ENCODE results near the gene PKNOX2. TPM values are rescaled to one million over a fixed set of nuclear protein-coding genes. Genes with fewer than 3 reads are reported as not detected.

PKNOX2 gene
- total and polyA plus RNA-seq, 2 of the 4 experiments (the other 2 are of a cell fraction): 0.72 to 2.3 TPM

GRCh38 chr11:125226706-125227105, 62.2 kb downstream of the PKNOX2 start:
- Histone ChIP-seq H3K9me1 (ENCODE audit: insufficient read depth, low read length) (peaks cover 4% of the 10 kb centered on the region), H3K23ac (ENCODE audit: low read depth, low read length) (no peak overlapping the region), H3K4ac (ENCODE audit: low read depth, low read length) (no peak overlapping the region), H2BK120ac (ENCODE audit: low read depth, low read length) (no peak overlapping the region), H3K14ac (replicated peaks; ENCODE audit: low read depth, low read length) (no peak overlapping the region), H3K36me3 (ENCODE audit: control insufficient read depth, insufficient read depth, low read length) (no peaks in the 10 kb centered on the region), H2AK5ac (ENCODE audit: low read depth, low read length) (no peak overlapping the region), H2BK15ac (ENCODE audit: low read depth, low read length) (no peak overlapping the region), H2BK5ac (ENCODE audit: low read depth, low read length, poor library complexity, severe bottlenecking) (no peak overlapping the region), H4K91ac (ENCODE audit: insufficient read depth, low read depth, low read length) (no peak overlapping the region), H3K4me2 (ENCODE audit: low read depth, low read length) (no peak overlapping the region), H3K9ac (ENCODE audit: low read depth, low read length) (no peak overlapping the region), H3K4me1 (ENCODE audit: control insufficient read depth, insufficient read depth, low read length) (no peaks in the 10 kb centered on the region), H4K5ac (ENCODE audit: low read depth, low read length) (no peak overlapping the region), H2AFZ (replicated peaks; ENCODE audit: low read length, poor library complexity) (no peak overlapping the region), H4K8ac (ENCODE audit: low read depth in 2 of 2, low read length in 2 of 2) (no peak overlapping the region), H3K9me3 (ENCODE audit: control insufficient read depth, insufficient read depth, low read length) (no peaks in the 10 kb centered on the region), H3K18ac (ENCODE audit: low read depth, low read length) (no peak overlapping the region), H3K27ac (ENCODE audit: insufficient read depth, low read length) (no peak overlapping the region), H3K4me3 (ENCODE audit: insufficient read depth, low read depth, low read length) (no peak overlapping the region), H3K27me3 (ENCODE audit: control insufficient read depth, insufficient read depth, low read length) (peaks cover 2% of the 10 kb centered on the region; the same call in 1 of the 2 replicates), H4K20me1 (ENCODE audit: insufficient read depth, low read length) (no peaks in the 10 kb centered on the region; the same call in 1 of the 2 replicates), H2AK9ac (replicated peaks; ENCODE audit: low read depth, low read length, poor library complexity) (no peak overlapping the region), H3K56ac (ENCODE audit: extremely low read depth, insufficient read depth, low read length) (no peak overlapping the region), H2BK20ac (ENCODE audit: low read depth, low read length) (no peak overlapping the region), H3K79me1 (ENCODE audit: low read depth in 1 of 2, low read length in 2 of 2) (no peaks in the 10 kb centered on the region)
- DNase-seq (no peak), ATAC-seq (ENCODE audit: low read depth) (no peak)
- BruUV-seq (replicated peaks): no TSS peak
- in situ Hi-C loops (cut with MboI; ENCODE audit: low sequenced_read_pairs): no loop called here
- TF ChIP-seq FOS (IDR thresholded peaks at IDR 0.05; ENCODE audit: low read depth, low read length): no peak
- no peak for TF ChIP-seq MXI1 (IDR thresholded peaks at IDR 0.05; ENCODE audit: borderline replicate concordance, low read depth, low read length)
- no peak for TF ChIP-seq ELK1 (IDR thresholded peaks at IDR 0.05; ENCODE audit: borderline replicate concordance, low read depth, low read length)
- intact Hi-C loops (cut with micrococcal nuclease): no loop called here
- dilution Hi-C loops (cut with HindIII; ENCODE audit: low sequenced_read_pairs, unreplicated experiment): no loop called here
- no CpG with 5 or more reads among the region's 4 CpGs for WGBS, 2 experiments (ENCODE audit: extremely low coverage in 2 of 2, insufficient read length in 1 of 2)
- POLR2A ChIA-PET (ENCODE audit: unreplicated experiment): no interaction called here
- CTCF ChIA-PET: no interaction called here

Data from IMR-90 (cell line).